ACC112 (cell line): Measurements from ENCODE around the gene SIVA1.
A peak's percentile ranks its signal among the peaks of the same experiment; 100 is the strongest.
"Not testable (repeated sequence)": the region's sequence is repeated elsewhere in the genome, so short reads cannot be mapped to it uniquely, and the experiment has no call there.

ENCODE experiments used
- H2AFZ ChIP-seq: fragments of 200-600 bp; sonication (generic); one replicate; pipeline ENCODE4 v1.6.0; 2017; ENCODE audit warnings: antibody characterized with exemption, low read length; ENCODE audit not compliant: unreplicated experiment
- H3K27ac ChIP-seq: fragments of 200-600 bp; sonication (generic); 2 replicates; pipeline ENCODE4 v1.5.1; 2014; ENCODE audit warnings: low read depth, mild to moderate bottlenecking, antibody characterized with exemption, low read length, moderate library complexity
- H3K27me3 ChIP-seq: fragments of 200-600 bp; sonication (generic); 2 replicates; pipeline ENCODE4 v1.6.1; 2014; ENCODE audit warnings: mild to moderate bottlenecking, antibody characterized with exemption, low read length, moderate library complexity, mixed read lengths; ENCODE audit not compliant: insufficient read depth
- H3K36me3 ChIP-seq: fragments of 200-600 bp; sonication (generic); 2 replicates; pipeline ENCODE4 v1.6.1; 2016; ENCODE audit warnings: mild to moderate bottlenecking, antibody characterized with exemption, low read length, moderate library complexity, mixed read lengths; ENCODE audit not compliant: insufficient read depth
- H3K4me1 ChIP-seq: fragments of 200-600 bp; sonication (generic); one replicate; pipeline ENCODE4 v1.6.1; 2016; ENCODE audit warnings: low read length, mixed read lengths; ENCODE audit not compliant: insufficient read depth, unreplicated experiment, control insufficient read depth
- H3K4me3 ChIP-seq: fragments of 200-600 bp; sonication (generic); 2 replicates; pipeline ENCODE4 v1.5.1; 2014; ENCODE audit warnings: mild to moderate bottlenecking, low read depth, low read length
- H3K79me2 ChIP-seq: fragments of 200-600 bp; sonication (generic); one replicate; pipeline ENCODE4 v1.6.0; 2016; ENCODE audit warnings: low read length; ENCODE audit not compliant: control insufficient read depth, unreplicated experiment, insufficient read depth

Gene SIVA1

GRCh38 chr14:104728631-104729030 lies 24.3 kb upstream of the SIVA1 start:
- H3K27ac ChIP-seq = no peak overlapping the region
- peaks cover 38% of the 10 kb centered on the region for H3K4me1 ChIP-seq
- no peaks in the 10 kb centered on the region for H3K27me3 ChIP-seq

GRCh38 chr14:104729176-104729834 lies 23.6 kb upstream of the SIVA1 start:
- not testable (repeated sequence) for H3K4me3 ChIP-seq, H2AFZ ChIP-seq, H3K36me3 ChIP-seq, H3K27me3 ChIP-seq, H3K79me2 ChIP-seq, H3K27ac ChIP-seq
- H3K4me1 ChIP-seq = peaks cover 38% of the 10 kb centered on the region

More at GRCh38 chr14:104728631-104729030, 24.3 kb upstream of the SIVA1 start:
- H2AFZ ChIP-seq = no peak overlapping the region
- H3K36me3 ChIP-seq = no peaks in the 10 kb centered on the region
- H3K4me3 ChIP-seq = no peak overlapping the region
- H3K79me2 ChIP-seq = no peaks in the 10 kb centered on the region

- Histone ChIP-seq H3K36me3 (no peaks in the 10 kb centered on the region), H2AFZ (no peak overlapping the region), H3K4me1 (peaks cover 33% of the 10 kb centered on the region), H3K4me3 (no peak overlapping the region), H3K27ac (no peak overlapping the region), H3K79me2 (no peaks in the 10 kb centered on the region), H3K27me3 (no peaks in the 10 kb centered on the region)
These were observed 23.1 kb upstream of the SIVA1 start for GRCh38 chr14:104729835-104730181.

- H3K36me3 ChIP-seq = no peaks in the 10 kb centered on the region
- no peak overlapping the region for H3K27ac ChIP-seq
- H3K4me1 ChIP-seq = peaks cover 31% of the 10 kb centered on the region
- H3K27me3 ChIP-seq = no peaks in the 10 kb centered on the region
- no peaks in the 10 kb centered on the region for H3K79me2 ChIP-seq
- H3K4me3 ChIP-seq = no peak overlapping the region
- no peak overlapping the region for H2AFZ ChIP-seq
These were observed 22.5 kb upstream of the SIVA1 start for GRCh38 chr14:104730487-104730886.

- Histone ChIP-seq H3K4me1 (peaks cover 32% of the 10 kb centered on the region), H3K27ac (no peak overlapping the region), H3K36me3 (no peaks in the 10 kb centered on the region), H3K27me3 (no peaks in the 10 kb centered on the region), H3K4me3 (no peak overlapping the region), H2AFZ (no peak overlapping the region), H3K79me2 (no peaks in the 10 kb centered on the region)
These were observed 21.3 kb upstream of the SIVA1 start for GRCh38 chr14:104731320-104732294.

DNA sequence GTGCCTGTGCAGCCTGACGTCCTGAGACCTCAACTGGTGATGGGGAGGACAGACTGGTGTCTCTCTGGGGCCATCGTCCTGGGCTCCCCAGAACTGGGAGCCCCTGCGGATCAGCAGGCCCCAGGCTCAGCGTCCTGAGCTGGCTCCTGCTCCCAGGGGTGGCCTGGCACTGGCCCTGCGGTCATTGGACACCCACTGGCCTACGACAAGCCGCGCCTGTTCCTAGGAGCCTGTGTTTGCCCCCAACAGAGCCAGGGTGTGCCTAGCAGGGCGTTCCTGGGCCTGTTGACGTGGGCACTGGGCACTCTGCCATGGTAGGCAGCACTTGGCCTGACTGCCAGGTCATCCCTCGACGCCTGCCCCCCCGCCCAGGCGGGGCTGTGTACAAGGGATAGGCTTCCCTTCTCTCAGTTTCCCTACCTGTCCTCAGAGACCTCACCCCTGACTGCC lies 20.6 kb upstream of the SIVA1 start:
- Histone ChIP-seq H3K4me3 (no peak overlapping the region), H3K27ac (no peak overlapping the region), H3K79me2 (no peaks in the 10 kb centered on the region), H2AFZ (no peak overlapping the region), H3K27me3 (no peaks in the 10 kb centered on the region), H3K4me1 (peaks cover 36% of the 10 kb centered on the region), H3K36me3 (no peaks in the 10 kb centered on the region)

DNA sequence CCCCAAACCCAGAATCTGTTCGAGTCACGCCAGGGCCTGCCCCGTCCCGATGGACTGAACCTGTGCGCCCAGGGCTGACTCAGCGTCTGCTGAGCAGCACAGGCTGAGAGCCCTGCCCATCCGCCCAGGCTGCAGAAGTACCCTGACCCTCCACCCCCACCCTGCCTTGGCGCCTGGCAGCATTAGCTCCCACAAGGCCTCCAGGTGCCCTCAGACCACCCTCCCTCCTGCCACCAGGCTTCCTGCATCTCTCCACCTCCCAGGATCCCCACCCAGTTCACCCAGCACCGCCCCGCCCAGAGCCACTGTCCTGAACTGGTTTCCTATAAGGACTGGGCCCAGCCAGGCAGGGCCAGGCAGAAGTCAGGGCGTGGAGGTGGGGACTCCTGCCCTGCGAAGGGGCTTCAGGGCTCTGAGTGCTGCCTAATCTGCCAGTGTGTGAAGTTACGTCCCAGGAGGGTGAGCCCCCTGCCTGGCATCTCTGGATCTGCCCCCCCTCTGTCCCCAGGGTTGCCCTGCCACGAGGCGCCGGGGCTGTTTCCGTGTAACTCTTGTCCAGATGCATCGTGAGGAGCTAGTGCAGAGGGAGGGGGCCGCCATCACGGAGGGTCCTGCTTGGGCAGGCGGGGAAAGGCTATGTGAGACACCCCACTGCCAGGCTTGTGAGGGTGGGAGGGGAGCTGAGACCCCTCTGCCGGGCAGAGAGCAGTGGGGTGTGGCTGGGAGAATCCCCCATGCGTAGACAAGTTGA lies 19.8 kb upstream of the SIVA1 start:
- peaks cover 37% of the 10 kb centered on the region for H3K4me1 ChIP-seq
- H3K27ac ChIP-seq = no peak overlapping the region
- H3K36me3 ChIP-seq = no peaks in the 10 kb centered on the region
- no peak overlapping the region for H3K4me3 ChIP-seq
- H3K27me3 ChIP-seq = no peaks in the 10 kb centered on the region
- H3K79me2 ChIP-seq = no peaks in the 10 kb centered on the region
- H2AFZ ChIP-seq = no peak overlapping the region

- Histone ChIP-seq H3K4me1 (peaks cover 37% of the 10 kb centered on the region), H3K79me2 (no peaks in the 10 kb centered on the region), H3K4me3 (no peak overlapping the region), H3K36me3 (no peaks in the 10 kb centered on the region), H3K27ac (no peak overlapping the region), H2AFZ (no peak overlapping the region), H3K27me3 (no peaks in the 10 kb centered on the region)
These were observed 18.8 kb upstream of the SIVA1 start for GRCh38 chr14:104734051-104734587.

- Histone ChIP-seq H3K4me3 (no peak overlapping the region), H3K27me3 (no peaks in the 10 kb centered on the region), H3K79me2 (no peaks in the 10 kb centered on the region), H3K36me3 (no peaks in the 10 kb centered on the region), H3K4me1 (peaks cover 37% of the 10 kb centered on the region), H2AFZ (no peak overlapping the region), H3K27ac (no peak overlapping the region)
These were observed 18.4 kb upstream of the SIVA1 start for GRCh38 chr14:104734601-104734990.

GRCh38 chr14:104734991-104735779 lies 17.8 kb upstream of the SIVA1 start:
- Histone ChIP-seq H3K4me3 (peak overlapping the region; percentile 42; the same call in 1 of the 2 replicates), H2AFZ (no peak overlapping the region), H3K4me1 (peaks cover 37% of the 10 kb centered on the region), H3K27me3 (no peaks in the 10 kb centered on the region), H3K36me3 (no peaks in the 10 kb centered on the region), H3K79me2 (no peaks in the 10 kb centered on the region), H3K27ac (peak overlapping the region; percentile 95)
